ENCODE data around the gene RPH3AL.

Gene RPH3AL

DNA sequence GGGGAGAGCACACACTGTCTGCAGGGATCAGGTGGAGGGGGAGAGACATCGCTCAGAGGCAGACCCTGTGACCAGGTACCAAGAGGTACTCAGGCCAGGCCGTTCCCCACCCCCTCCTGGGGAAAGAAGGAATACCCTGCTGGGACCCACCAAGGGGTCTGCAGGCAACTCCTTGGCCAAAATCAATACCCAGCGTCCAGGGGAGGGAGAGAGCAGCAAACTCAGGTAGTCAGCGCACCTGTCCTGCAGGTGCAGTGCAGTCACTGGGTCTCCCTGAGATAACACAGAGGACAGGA, 113.7 kb downstream of the RPH3AL start:
- Histone ChIP-seq H3K36me3 (ENCODE audit: control insufficient read depth in 2 of 2, insufficient read depth in 1 of 2, low read length in 2 of 2) (no peaks in the 10 kb centered on the region), H3K4me1 (ENCODE audit: control insufficient read depth, insufficient read depth, low read length) (no peaks in the 10 kb centered on the region), H3K27ac (ENCODE audit: extremely low read depth, low read depth, low read length) (no peak overlapping the region), H3K9me3 (ENCODE audit: control insufficient read depth, insufficient read depth, low read depth, low read length) (no peaks in the 10 kb centered on the region), H3K4me3 (ENCODE audit: low read depth, low read length) (no peak overlapping the region)
- ChIA-PET POLR2A (no interaction called here), CTCF (no interaction called here)
- TF ChIP-seq ZEB2 (tag by site-specific recombination; IDR thresholded peaks at IDR 0.05) (0 out of 2 replicates have a peak, but pooled peaks have one; percentile 53), ZNF707 (tag by site-specific recombination; IDR thresholded peaks at IDR 0.05) (no peak), ZNF266 (tag by site-specific recombination; IDR thresholded peaks at IDR 0.05; ENCODE audit: low read depth) (no peak), RBAK (tag by site-specific recombination; IDR thresholded peaks at IDR 0.05) (no peak)

DNA sequence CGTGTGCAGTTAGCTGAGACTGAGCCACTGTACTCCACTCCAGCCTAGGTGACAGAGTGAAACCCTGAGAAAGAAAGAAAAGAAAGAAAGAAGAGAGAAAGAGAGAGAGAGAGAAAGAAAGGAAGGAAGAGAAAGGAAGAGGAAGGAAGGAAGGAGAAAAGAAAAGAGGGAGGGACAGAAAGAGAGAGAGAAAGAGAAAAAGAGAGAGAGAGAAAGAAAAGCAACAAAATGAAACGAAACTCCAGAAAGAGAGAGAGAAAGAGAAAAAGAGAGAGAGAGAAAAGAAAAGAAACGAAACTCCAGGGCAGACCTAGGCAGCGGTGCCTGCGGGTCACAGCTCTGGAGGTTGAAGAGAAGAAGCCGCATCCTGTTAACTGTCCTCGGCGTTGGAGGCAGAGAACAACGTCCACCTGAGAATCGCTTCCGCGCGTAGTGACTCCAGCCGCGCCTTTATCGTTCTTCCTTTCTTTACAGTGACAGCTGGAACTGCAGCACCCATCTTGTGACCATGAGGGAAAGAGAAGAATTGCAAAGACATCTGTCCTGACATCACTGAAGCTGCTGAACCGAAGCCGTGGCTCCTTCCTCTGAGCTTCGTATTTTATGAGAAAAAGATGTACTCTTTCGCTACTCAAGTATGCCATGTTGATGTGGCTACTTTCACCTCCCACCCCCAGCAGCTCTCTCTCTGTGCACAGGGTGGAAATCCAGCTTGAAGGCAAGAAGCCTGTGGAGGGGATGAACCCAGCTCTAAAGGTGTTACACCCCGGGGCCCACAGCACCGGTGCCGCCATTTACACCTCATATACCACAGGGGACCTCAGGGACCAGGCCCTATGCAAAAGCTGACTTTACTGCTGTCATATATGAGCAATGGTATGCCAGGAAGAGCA, 114.3 kb downstream of the RPH3AL start:
- H3K9me3 ChIP-seq (ENCODE audit: control insufficient read depth, insufficient read depth, low read depth, low read length) = no peaks in the 10 kb centered on the region
- POLR2A ChIA-PET = no interaction called here
- CTCF ChIA-PET = interaction anchor here (1.8 kb wide), 1 partner anchor 71 kb away, joined by 6 read pairs; no protein-coding TSS in a partner anchor
- no peaks in the 10 kb centered on the region for H3K4me1 ChIP-seq (ENCODE audit: control insufficient read depth, insufficient read depth, low read length)
- TF ChIP-seq MYNN (tag by site-specific recombination; IDR thresholded peaks at IDR 0.05; ENCODE audit: borderline replicate concordance) (no peak), PRDM1 (tag by site-specific recombination; IDR thresholded peaks at IDR 0.05) (peak; percentile 93), ZNF776 (tag by site-specific recombination; IDR thresholded peaks at IDR 0.05; ENCODE audit: borderline replicate concordance) (0 out of 2 replicates have a peak, but pooled peaks have one; percentile 33), ZNF221 (tag by site-specific recombination; IDR thresholded peaks at IDR 0.05; ENCODE audit: borderline replicate concordance) (no peak), ZNF214 (tag by site-specific recombination; IDR thresholded peaks at IDR 0.05; ENCODE audit: borderline replicate concordance) (no peak), ZNF596 (tag by site-specific recombination; IDR thresholded peaks at IDR 0.05) (peak; percentile 74; the same call in 1 of the 2 replicates), ZNF366 (tag by site-specific recombination; conservative IDR thresholded peaks at IDR 0.05) (peak; percentile 96)
- TF ChIP-seq, protein P1, sequence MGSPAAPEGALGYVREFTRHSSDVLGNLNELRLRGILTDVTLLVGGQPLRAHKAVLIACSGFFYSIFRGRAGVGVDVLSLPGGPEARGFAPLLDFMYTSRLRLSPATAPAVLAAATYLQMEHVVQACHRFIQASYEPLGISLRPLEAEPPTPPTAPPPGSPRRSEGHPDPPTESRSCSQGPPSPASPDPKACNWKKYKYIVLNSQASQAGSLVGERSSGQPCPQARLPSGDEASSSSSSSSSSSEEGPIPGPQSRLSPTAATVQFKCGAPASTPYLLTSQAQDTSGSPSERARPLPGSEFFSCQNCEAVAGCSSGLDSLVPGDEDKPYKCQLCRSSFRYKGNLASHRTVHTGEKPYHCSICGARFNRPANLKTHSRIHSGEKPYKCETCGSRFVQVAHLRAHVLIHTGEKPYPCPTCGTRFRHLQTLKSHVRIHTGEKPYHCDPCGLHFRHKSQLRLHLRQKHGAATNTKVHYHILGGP (tag by site-specific recombination; IDR thresholded peaks at IDR 0.05) = 0 out of 2 replicates have a peak, but pooled peaks have one; percentile 17
- no peaks in the 10 kb centered on the region for H3K36me3 ChIP-seq (ENCODE audit: control insufficient read depth in 2 of 2, insufficient read depth in 1 of 2, low read length in 2 of 2)
- H3K4me3 ChIP-seq (ENCODE audit: low read depth, low read length) = no peak overlapping the region
- H3K27ac ChIP-seq (ENCODE audit: extremely low read depth, low read depth, low read length) = no peak overlapping the region

DNA sequence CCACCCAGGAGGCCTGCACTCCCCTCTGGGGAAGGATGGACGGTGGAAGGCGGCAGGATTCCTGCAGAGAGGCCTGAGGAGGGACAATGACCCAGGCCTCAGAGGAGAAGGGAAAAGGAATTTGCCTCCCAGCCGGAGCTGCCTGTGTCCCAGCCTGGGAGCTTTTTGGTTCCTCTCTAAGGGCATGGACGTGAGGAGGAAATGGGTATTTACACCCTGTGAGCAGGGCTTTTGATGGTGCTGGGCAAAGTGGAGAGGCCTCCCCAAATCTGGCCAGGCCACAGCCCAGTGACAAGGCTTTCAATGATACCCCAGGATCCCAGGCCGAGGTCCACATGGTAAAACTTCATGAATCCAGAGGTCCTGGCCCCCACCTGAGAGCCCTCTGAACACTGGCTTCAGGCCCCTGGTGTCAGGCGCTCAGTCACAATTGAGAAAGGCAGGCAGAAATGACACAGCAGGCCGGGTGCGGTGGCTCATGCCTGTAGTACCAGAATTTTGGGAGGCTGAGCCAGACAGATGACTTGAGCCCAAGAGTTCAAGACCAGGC, 115.1 kb downstream of the RPH3AL start:
- Histone ChIP-seq H3K27ac (ENCODE audit: extremely low read depth, low read depth, low read length) (no peak overlapping the region), H3K4me3 (ENCODE audit: low read depth, low read length) (no peak overlapping the region), H3K9me3 (ENCODE audit: control insufficient read depth, insufficient read depth, low read depth, low read length) (no peaks in the 10 kb centered on the region), H3K4me1 (ENCODE audit: control insufficient read depth, insufficient read depth, low read length) (no peaks in the 10 kb centered on the region), H3K36me3 (ENCODE audit: control insufficient read depth in 2 of 2, insufficient read depth in 1 of 2, low read length in 2 of 2) (no peaks in the 10 kb centered on the region)
- TF ChIP-seq ZNF792 (tag by site-specific recombination; IDR thresholded peaks at IDR 0.05) = no peak
- no peak for TF ChIP-seq RBAK (tag by site-specific recombination; IDR thresholded peaks at IDR 0.05)
- TF ChIP-seq ZNF747 (tag by site-specific recombination; IDR thresholded peaks at IDR 0.05) = no peak
- no peak for TF ChIP-seq MYNN (tag by site-specific recombination; IDR thresholded peaks at IDR 0.05; ENCODE audit: borderline replicate concordance)
- no peak for TF ChIP-seq ZNF548 (tag by site-specific recombination; IDR thresholded peaks at IDR 0.05)
- TF ChIP-seq, protein P2, sequence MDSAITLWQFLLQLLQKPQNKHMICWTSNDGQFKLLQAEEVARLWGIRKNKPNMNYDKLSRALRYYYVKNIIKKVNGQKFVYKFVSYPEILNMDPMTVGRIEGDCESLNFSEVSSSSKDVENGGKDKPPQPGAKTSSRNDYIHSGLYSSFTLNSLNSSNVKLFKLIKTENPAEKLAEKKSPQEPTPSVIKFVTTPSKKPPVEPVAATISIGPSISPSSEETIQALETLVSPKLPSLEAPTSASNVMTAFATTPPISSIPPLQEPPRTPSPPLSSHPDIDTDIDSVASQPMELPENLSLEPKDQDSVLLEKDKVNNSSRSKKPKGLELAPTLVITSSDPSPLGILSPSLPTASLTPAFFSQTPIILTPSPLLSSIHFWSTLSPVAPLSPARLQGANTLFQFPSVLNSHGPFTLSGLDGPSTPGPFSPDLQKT (IDR thresholded peaks at IDR 0.05; ENCODE audit: borderline replicate concordance, low read depth, low read length) = no peak
- no peak for TF ChIP-seq ZNF19 (tag by site-specific recombination; IDR thresholded peaks at IDR 0.05; ENCODE audit: low read depth)
- TF ChIP-seq ZNF558 (tag by site-specific recombination; IDR thresholded peaks at IDR 0.05) = no peak
- no peak for TF ChIP-seq ZNF394 (tag by site-specific recombination; IDR thresholded peaks at IDR 0.05; ENCODE audit: borderline replicate concordance)
- no peak for TF ChIP-seq ZNF677 (tag by site-specific recombination; IDR thresholded peaks at IDR 0.05)
- TF ChIP-seq ZNF571 (tag by site-specific recombination; IDR thresholded peaks at IDR 0.05) = no peak
- TF ChIP-seq ZNF660 (tag by site-specific recombination; IDR thresholded peaks at IDR 0.05) = no peak
- no peak for TF ChIP-seq ZNF37A (tag by site-specific recombination; IDR thresholded peaks at IDR 0.05)
- POLR2A ChIA-PET = no interaction called here
- CTCF ChIA-PET = interaction anchor here (1.8 kb wide), 1 partner anchor 71 kb away, joined by 6 read pairs; no protein-coding TSS in a partner anchor
